Loucy (cell line): Measurements from ENCODE around the gene KAT6B.
A peak's percentile ranks its signal among the peaks of the same experiment; 100 is the strongest.

Experiments
- H2AFZ ChIP-seq: fragments of 200-600 bp; sonication (generic); 2 replicates; pipeline ENCODE4 v1.6.0; 2016; ENCODE audit warnings: antibody characterized with exemption, mild to moderate bottlenecking, low read length, moderate library complexity
- H3F3A ChIP-seq: fragments of 200-600 bp; 2 replicates; pipeline ENCODE4 v1.6.0; 2016; ENCODE audit warnings: antibody characterized with exemption, low read depth, mild to moderate bottlenecking
- H3K27me3 ChIP-seq: fragments of 200-600 bp; sonication (generic); 2 replicates; pipeline ENCODE4 v1.6.1; 2014; ENCODE audit warnings: low read length, mild to moderate bottlenecking; ENCODE audit not compliant: insufficient read depth, poor library complexity, severe bottlenecking
- H3K36me3 ChIP-seq: fragments of 200-600 bp; sonication (generic); 2 replicates; pipeline ENCODE4 v1.6.1; 2016; ENCODE audit warnings: low read length; ENCODE audit not compliant: insufficient read depth
- H3K4me1 ChIP-seq: fragments of 200-600 bp; sonication (generic); 2 replicates; pipeline ENCODE4 v1.5.1; 2014; ENCODE audit warnings: low read length, mild to moderate bottlenecking; ENCODE audit not compliant: insufficient read depth, poor library complexity, severe bottlenecking
- H3K4me2 ChIP-seq: fragments of 200-600 bp; sonication (generic); 2 replicates; pipeline ENCODE4 v1.6.0; 2014; ENCODE audit warnings: antibody characterized with exemption, low read length, low read depth, mild to moderate bottlenecking; ENCODE audit not compliant: poor library complexity, severe bottlenecking
- H3K4me3 ChIP-seq: fragments of 200-600 bp; sonication (generic); 2 replicates; pipeline ENCODE4 v1.5.1; 2014; ENCODE audit warnings: low read length, mild to moderate bottlenecking, mixed read lengths; ENCODE audit not compliant: poor library complexity, severe bottlenecking
- H3K79me2 ChIP-seq: fragments of 200-600 bp; sonication (generic); 2 replicates; pipeline ENCODE4 v1.6.1; 2014; ENCODE audit warnings: low read length; ENCODE audit not compliant: insufficient read depth
- H3K9ac ChIP-seq: fragments of 200-600 bp; sonication (generic); 2 replicates; pipeline ENCODE4 v1.6.0; 2014; ENCODE audit warnings: mild to moderate bottlenecking, low read depth, low read length, moderate library complexity; ENCODE audit not compliant: poor library complexity, severe bottlenecking
- H3K9me2 ChIP-seq: fragments of 200-600 bp; sonication (generic); replicated peaks from 2 replicates; pipeline ENCODE4 v1.6.1; 2016; ENCODE audit warnings: low read depth, low read length, mixed read lengths
- H3K9me3 ChIP-seq: fragments of 200-600 bp; sonication (generic); 2 replicates; pipeline ENCODE4 v1.6.1; 2014; ENCODE audit warnings: mild to moderate bottlenecking, antibody characterized with exemption, low read length, low read depth; ENCODE audit not compliant: insufficient read depth
- H4K20me1 ChIP-seq: fragments of 200-600 bp; sonication (generic); 2 replicates; pipeline ENCODE4 v1.6.0; 2014; ENCODE audit warnings: antibody characterized with exemption, low read length, mild to moderate bottlenecking; ENCODE audit not compliant: insufficient read depth, poor library complexity, severe bottlenecking
- CTCF ChIP-seq: fragments of 200-600 bp; sonication (generic); conservative IDR thresholded peaks from 2 replicates; pipeline ENCODE4 v1.5.1; 2014; ENCODE audit warnings: mild to moderate bottlenecking, antibody characterized with exemption, low read length
- EZH2phosphoT487 ChIP-seq: fragments of 200-600 bp; IDR thresholded peaks from 2 replicates; pipeline ENCODE4 v1.6.1; 2018; ENCODE audit warnings: antibody characterized with exemption, mild to moderate bottlenecking, moderate library complexity, borderline replicate concordance

KAT6B gene

GRCh38 chr10:74828946-74829345, 2.5 kb downstream of the KAT6B start:
- H3K9me2 ChIP-seq = no peaks in the 10 kb centered on the region
- no peaks in the 10 kb centered on the region for H3K27me3 ChIP-seq
- H3F3A ChIP-seq = 0 out of 2 replicates have a peak, but pooled peaks cover 3% of the 10 kb centered on the region
- peak overlapping the region; percentile 56 for H3K4me2 ChIP-seq
- peak overlapping the region; percentile 11 for H3K9ac ChIP-seq
- H3K4me1 ChIP-seq = peaks cover 53% of the 10 kb centered on the region
- H3K9me3 ChIP-seq = no peaks in the 10 kb centered on the region
- H3K4me3 ChIP-seq = peak overlapping the region; percentile 21
- H4K20me1 ChIP-seq = peaks cover 42% of the 10 kb centered on the region
- peaks cover 79% of the 10 kb centered on the region for H3K79me2 ChIP-seq
- H2AFZ ChIP-seq = no peak overlapping the region
- TF ChIP-seq EZH2phosphoT487 (no peak), CTCF (no peak)
- H3K36me3 ChIP-seq = no peaks in the 10 kb centered on the region

GRCh38 chr10:74831518-74832120, 5.2 kb downstream of the KAT6B start:
- Histone ChIP-seq H3K4me3 (peak overlapping the region; percentile 30), H3K9ac (peak overlapping the region; percentile 6), H2AFZ (no peak overlapping the region), H3K9me2 (no peaks in the 10 kb centered on the region), H3K4me1 (peaks cover 67% of the 10 kb centered on the region), H3K27me3 (no peaks in the 10 kb centered on the region), H3F3A (0 out of 2 replicates have a peak, but pooled peaks cover 3% of the 10 kb centered on the region), H3K9me3 (no peaks in the 10 kb centered on the region), H3K36me3 (peaks cover 8% of the 10 kb centered on the region; the same call in 1 of the 2 replicates), H3K4me2 (peak overlapping the region; percentile 63), H3K79me2 (peaks cover 97% of the 10 kb centered on the region), H4K20me1 (peaks cover 68% of the 10 kb centered on the region)
- TF ChIP-seq CTCF (no peak), EZH2phosphoT487 (no peak)

- no peak overlapping the region for H2AFZ ChIP-seq
- peaks cover 100% of the 10 kb centered on the region for H3K79me2 ChIP-seq
- H3K4me2 ChIP-seq = peak overlapping the region; percentile 1
- no peak for TF ChIP-seq CTCF
- no peak for TF ChIP-seq EZH2phosphoT487
- H3K36me3 ChIP-seq = peaks cover 25% of the 10 kb centered on the region
- H3K4me3 ChIP-seq = no peak overlapping the region
- H3K4me1 ChIP-seq = peaks cover 53% of the 10 kb centered on the region
- H3K9me2 ChIP-seq = no peaks in the 10 kb centered on the region
- H4K20me1 ChIP-seq = peaks cover 74% of the 10 kb centered on the region
- H3K27me3 ChIP-seq = no peaks in the 10 kb centered on the region
- 0 out of 2 replicates have a peak, but pooled peaks cover 2% of the 10 kb centered on the region for H3F3A ChIP-seq
- H3K9me3 ChIP-seq = no peaks in the 10 kb centered on the region
- no peak overlapping the region for H3K9ac ChIP-seq
These were observed 9.6 kb downstream of the KAT6B start for GRCh38 chr10:74835963-74836362.
